Measurements from ENCODE around the gene EARS2.

GRCh38 chr16:23544436-23544835, 12.7 kb downstream of the EARS2 start:
- TF ChIP-seq CTCF (IDR thresholded peaks at IDR 0.05; ENCODE audit: poor library complexity, severe bottlenecking) (no peak), POLR2AphosphoS5 (IDR thresholded peaks at IDR 0.05) (no peak), EP300 (conservative IDR thresholded peaks at IDR 0.05; ENCODE audit: poor library complexity, severe bottlenecking) (no peak), EZH2 (IDR thresholded peaks at IDR 0.05; ENCODE audit: borderline replicate concordance, insufficient read depth, low read length, poor library complexity, severe bottlenecking) (no peak), REST (IDR thresholded peaks at IDR 0.05; ENCODE audit: borderline replicate concordance) (no peak), TAF1 (IDR thresholded peaks at IDR 0.05; ENCODE audit: low read depth) (no peak), SMC3 (conservative IDR thresholded peaks at IDR 0.05; ENCODE audit: poor library complexity) (no peak), RAD21 (conservative IDR thresholded peaks at IDR 0.05) (no peak), MXI1 (conservative IDR thresholded peaks at IDR 0.05; ENCODE audit: poor library complexity, severe bottlenecking) (no peak)
